PC-3 (cell line): ENCODE measurements around the gene FOSB.

Experiments
- CTCF ChIP-seq: fragments of 300-600 bp; sonication (generic); conservative IDR thresholded peaks from 2 replicates; pipeline ENCODE4 v1.5.1; 2017; ENCODE audit warnings: antibody characterized with exemption, low read depth, mild to moderate bottlenecking, low read length
- EZH2 ChIP-seq: fragments of 300-600 bp; sonication (generic); IDR thresholded peaks from one replicate; pipeline ENCODE4 v1.6.1; 2017; ENCODE audit warnings: antibody characterized with exemption, mild to moderate bottlenecking, low read length; ENCODE audit not compliant: unreplicated experiment
- EZH2phosphoT487 ChIP-seq: fragments of 300-600 bp; sonication (generic); IDR thresholded peaks from 2 replicates; pipeline ENCODE4 v1.6.1; 2018; ENCODE audit warnings: mild to moderate bottlenecking, antibody characterized with exemption, low read length, borderline replicate concordance

- TF ChIP-seq CTCF: no peak
- no peak for TF ChIP-seq EZH2phosphoT487
- TF ChIP-seq EZH2: no peak
Observed at GRCh38 chr19:45472563-45473366, 5.0 kb downstream of the FOSB start.
